Measurements from ENCODE around the gene SEPTIN8.

GRCh38 chr5:132825033-132825833 lies 48.2 kb upstream of the SEPTIN8 start:
- TF ChIP-seq CTCF (IDR thresholded peaks at IDR 0.05; ENCODE audit: insufficient read depth, low read length, poor library complexity, severe bottlenecking), result no peak
- TF ChIP-seq EZH2phosphoT487 (conservative IDR thresholded peaks at IDR 0.05; ENCODE audit: low read length), result no peak
